Smooth muscle cell (in vitro differentiated cells): ENCODE data around the gene RNASE2. TPM values are rescaled to one million over a fixed set of nuclear protein-coding genes. Genes with fewer than 3 reads are reported as not detected.
A peak's percentile ranks its signal among the peaks of the same experiment; 100 is the strongest.

Experiments
- DNase-seq: peaks from one replicate; lab custom pipeline; 2025; ENCODE audit not compliant: unreplicated experiment; lab: John Stamatoyannopoulos, UW
- H2AFZ ChIP-seq: fragments of 200-600 bp; sonication (generic); 2 replicates; pipeline ENCODE4 v1.6.0; 2016; ENCODE audit warnings: antibody characterized with exemption, low read depth, mild to moderate bottlenecking
- H3F3A ChIP-seq: fragments of 200-600 bp; sonication (generic); 2 replicates; pipeline ENCODE4 v1.6.0; 2017; ENCODE audit warnings: antibody characterized with exemption, low read depth
- H3K27ac ChIP-seq: fragments of 200-600 bp; sonication (generic); 2 replicates; pipeline ENCODE4 v1.5.1; 2016; ENCODE audit warnings: low read depth, mild to moderate bottlenecking
- H3K27me3 ChIP-seq: fragments of 200-600 bp; sonication (generic); 2 replicates; pipeline ENCODE4 v1.6.1; 2016; ENCODE audit warnings: low read depth, mild to moderate bottlenecking
- H3K36me3 ChIP-seq: fragments of 200-600 bp; sonication (generic); 2 replicates; pipeline ENCODE4 v1.5.1; 2016; ENCODE audit warnings: low read depth
- H3K4me1 ChIP-seq: fragments of 200-600 bp; sonication (generic); 2 replicates; pipeline ENCODE4 v1.5.1; 2016; ENCODE audit warnings: low read depth
- H3K4me2 ChIP-seq: fragments of 200-600 bp; sonication (generic); 2 replicates; pipeline ENCODE4 v1.6.0; 2016; ENCODE audit warnings: mild to moderate bottlenecking
- H3K4me3 ChIP-seq: fragments of 200-600 bp; sonication (generic); 2 replicates; pipeline ENCODE4 v1.5.1; 2016; ENCODE audit warnings: mild to moderate bottlenecking
- H3K79me2 ChIP-seq: fragments of 200-600 bp; sonication (generic); 2 replicates; pipeline ENCODE4 v1.6.0; 2016; ENCODE audit warnings: low read depth, mild to moderate bottlenecking
- H3K9ac ChIP-seq: fragments of 200-600 bp; sonication (generic); 2 replicates; pipeline ENCODE4 v1.6.0; 2016; ENCODE audit warnings: low read depth
- H3K9me3 ChIP-seq: fragments of 200-600 bp; sonication (generic); replicated peaks from 2 replicates; pipeline ENCODE4 v1.5.1; 2016; ENCODE audit warnings: low read depth
- H4K20me1 ChIP-seq: fragments of 200-600 bp; sonication (generic); 2 replicates; pipeline ENCODE4 v1.6.0; 2016; ENCODE audit warnings: low read depth
- WGBS: methylation state at CpG from one replicate; pipeline ENCODE4 v1.1.7; 2016; ENCODE audit warnings: low lambda C conversion rate; 5-methylcytosine and 5-hydroxymethylcytosine counted together
- polyA plus RNA-seq: library from polyadenylated mRNA; unstranded; fragments of >200 nt; fragmentation: Nextera tagmentation; extraction: Ambion mirVana; gene quantifications from 2 replicates; pipeline ENCODE4 v1.2.1, GENCODE V29; 2016
- small RNA-seq: library from RNA; depleted of rRNA; stranded (forward); fragments of <200 nt; gene quantifications from one replicate; pipeline ENCODE3, GENCODE V24; 2014
- total RNA-seq: library from RNA; depleted of rRNA; stranded (reverse); fragments of >200 nt; gene quantifications from 2 replicates; pipeline ENCODE4 v1.2.3, GENCODE V29; 2014
- TF ChIP-seq, protein P1 (sequence below): fragments of 200-600 bp; sonication (generic); IDR thresholded peaks from 2 replicates; pipeline ENCODE4 v1.5.1; 2017; ENCODE audit warnings: borderline replicate concordance, mild to moderate bottlenecking, antibody characterized with exemption; ENCODE audit not compliant: insufficient read depth, poor library complexity, severe bottlenecking

RNASE2 gene
- total and polyA plus RNA-seq, 2 experiments from 2014 or later, result not detected

DNA sequence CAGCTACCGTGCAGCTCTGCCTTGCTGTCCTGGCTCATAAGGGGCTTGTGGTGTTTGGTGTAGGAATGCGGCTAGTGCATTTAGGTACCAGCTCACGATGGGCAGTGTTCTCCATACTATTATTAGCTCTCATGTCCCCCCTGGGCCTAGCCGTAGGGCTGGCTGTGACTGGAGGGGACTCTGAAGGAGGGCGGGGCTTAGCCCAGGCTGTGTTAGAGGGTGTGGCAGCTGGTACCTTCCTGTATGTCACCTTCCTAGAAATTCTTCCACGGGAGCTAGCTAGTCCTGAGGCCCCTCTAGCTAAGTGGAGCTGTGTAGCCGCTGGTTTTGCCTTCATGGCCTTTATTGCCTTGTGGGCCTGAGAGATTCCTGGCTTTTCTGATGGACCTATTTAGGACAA lies 45.9 kb downstream of the RNASE2 start:
- Histone ChIP-seq H3K9me3 (no peaks in the 10 kb centered on the region), H3K79me2 (peaks cover 25% of the 10 kb centered on the region), H3K4me2 (peak overlapping the region; percentile 37), H3K9ac (no peak overlapping the region), H3K4me1 (peaks cover 28% of the 10 kb centered on the region), H3K36me3 (no peaks in the 10 kb centered on the region), H3K27me3 (no peaks in the 10 kb centered on the region), H2AFZ (no peak overlapping the region), H3K27ac (peak overlapping the region; percentile 59), H4K20me1 (no peaks in the 10 kb centered on the region), H3K4me3 (no peak overlapping the region), H3F3A (peaks cover 33% of the 10 kb centered on the region)
- DNase-seq, result no peak
- TF ChIP-seq, protein P1, sequence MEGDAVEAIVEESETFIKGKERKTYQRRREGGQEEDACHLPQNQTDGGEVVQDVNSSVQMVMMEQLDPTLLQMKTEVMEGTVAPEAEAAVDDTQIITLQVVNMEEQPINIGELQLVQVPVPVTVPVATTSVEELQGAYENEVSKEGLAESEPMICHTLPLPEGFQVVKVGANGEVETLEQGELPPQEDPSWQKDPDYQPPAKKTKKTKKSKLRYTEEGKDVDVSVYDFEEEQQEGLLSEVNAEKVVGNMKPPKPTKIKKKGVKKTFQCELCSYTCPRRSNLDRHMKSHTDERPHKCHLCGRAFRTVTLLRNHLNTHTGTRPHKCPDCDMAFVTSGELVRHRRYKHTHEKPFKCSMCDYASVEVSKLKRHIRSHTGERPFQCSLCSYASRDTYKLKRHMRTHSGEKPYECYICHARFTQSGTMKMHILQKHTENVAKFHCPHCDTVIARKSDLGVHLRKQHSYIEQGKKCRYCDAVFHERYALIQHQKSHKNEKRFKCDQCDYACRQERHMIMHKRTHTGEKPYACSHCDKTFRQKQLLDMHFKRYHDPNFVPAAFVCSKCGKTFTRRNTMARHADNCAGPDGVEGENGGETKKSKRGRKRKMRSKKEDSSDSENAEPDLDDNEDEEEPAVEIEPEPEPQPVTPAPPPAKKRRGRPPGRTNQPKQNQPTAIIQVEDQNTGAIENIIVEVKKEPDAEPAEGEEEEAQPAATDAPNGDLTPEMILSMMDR, result no peak
- 75% methylated on average over 7 of the region's 7 CpGs for WGBS

DNA sequence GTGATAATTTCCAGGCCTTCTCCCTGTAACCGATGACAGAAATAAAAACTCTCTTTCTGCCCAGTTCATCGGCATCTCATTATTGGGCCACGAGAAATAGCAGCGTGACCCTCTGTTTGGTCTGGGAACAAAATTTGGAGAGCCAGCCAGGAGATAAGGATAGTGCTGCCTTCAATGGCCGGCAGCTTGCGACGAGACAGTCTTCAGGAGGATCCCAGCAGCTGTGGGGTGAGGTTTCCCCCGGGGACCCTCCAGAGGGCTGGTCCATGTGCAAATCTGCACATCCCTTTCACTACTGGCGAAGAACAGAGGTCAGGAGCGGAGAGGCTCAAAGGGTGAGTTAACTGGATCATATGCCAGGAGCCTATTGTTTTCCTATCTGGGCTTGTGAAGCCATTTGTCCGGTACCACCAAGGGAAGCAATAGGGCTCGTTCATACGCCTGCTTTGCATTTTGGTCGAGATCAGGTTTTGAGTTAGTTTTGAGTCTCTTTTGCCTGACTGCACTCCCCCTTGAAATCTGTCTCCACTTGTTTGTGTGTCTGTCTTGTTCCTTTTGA lies 48.6 kb downstream of the RNASE2 start:
- H3K4me2 ChIP-seq, result peak overlapping the region; percentile 88
- H3K9me3 ChIP-seq, result no peaks in the 10 kb centered on the region
- peaks cover 23% of the 10 kb centered on the region for H3F3A ChIP-seq
- no peaks in the 10 kb centered on the region for H3K36me3 ChIP-seq
- DNase-seq, result no peak
- TF ChIP-seq, protein P1, result no peak
- H3K79me2 ChIP-seq, result peaks cover 36% of the 10 kb centered on the region
- no peaks in the 10 kb centered on the region for H4K20me1 ChIP-seq
- H3K27me3 ChIP-seq, result no peaks in the 10 kb centered on the region
- peaks cover 24% of the 10 kb centered on the region for H3K4me1 ChIP-seq
- peak overlapping the region; percentile 89 for H2AFZ ChIP-seq
- H3K27ac ChIP-seq, result peak overlapping the region; percentile 59
- H3K4me3 ChIP-seq, result peak overlapping the region; percentile 47
- 31% methylated on average over 14 of the region's 14 CpGs for WGBS
- peak overlapping the region; percentile 64 for H3K9ac ChIP-seq

Small RNA genes lying within 50 kb of the gene (small RNA-seq; reads per million reads assigned to genes)
- not detected for gene RN7SL189P

Other genes with a start within 250 kb of the RNASE2 start
- gene EDDM3A, start 209.6 kb upstream of the RNASE2 start, total RNA-seq, result not detected in 2 replicates
- not detected in 2 replicates for gene EDDM3A, start 209.6 kb upstream of the RNASE2 start, polyA plus RNA-seq
- gene EDDM3B, start 187.1 kb upstream of the RNASE2 start, total RNA-seq, result not detected in 2 replicates
- gene EDDM3B, start 187.1 kb upstream of the RNASE2 start, polyA plus RNA-seq, result not detected in 2 replicates
- gene RNASE6, start 174.2 kb upstream of the RNASE2 start, total RNA-seq, result 3.3 TPM in 1 of 2 replicates, not detected in the other
- gene RNASE6, start 174.2 kb upstream of the RNASE2 start, polyA plus RNA-seq, result 0.22 TPM in 1 of 2 replicates, not detected in the other
- 4.0 and 13.5 TPM in 2 replicates for gene RNASE1, start 152.6 kb upstream of the RNASE2 start, total RNA-seq
- 6.9 and 8.5 TPM in 2 replicates for gene RNASE1, start 152.6 kb upstream of the RNASE2 start, polyA plus RNA-seq
- not detected in 2 replicates for gene RNASE3, start 64.1 kb upstream of the RNASE2 start, total RNA-seq
- 0.26 TPM in 1 of 2 replicates, not detected in the other for gene RNASE3, start 64.1 kb upstream of the RNASE2 start, polyA plus RNA-seq
- gene METTL17, start 34.5 kb downstream of the RNASE2 start, total RNA-seq, result 70.0 and 96.3 TPM in 2 replicates
- 46.5 and 55.3 TPM in 2 replicates for gene METTL17, start 34.5 kb downstream of the RNASE2 start, polyA plus RNA-seq
- gene SLC39A2, start 43.8 kb downstream of the RNASE2 start, total RNA-seq, result 9.1 and 10.1 TPM in 2 replicates
- 14.3 and 18.7 TPM in 2 replicates for gene SLC39A2, start 43.8 kb downstream of the RNASE2 start, polyA plus RNA-seq
- 31.1 and 39.8 TPM in 2 replicates for gene NDRG2, start 69.6 kb downstream of the RNASE2 start, total RNA-seq
- gene NDRG2, start 69.6 kb downstream of the RNASE2 start, polyA plus RNA-seq, result 40.4 and 48.4 TPM in 2 replicates
- 1.2 TPM in 1 of 2 replicates, not detected in the other for gene TPPP2, start 74.7 kb downstream of the RNASE2 start, total RNA-seq
- gene TPPP2, start 74.7 kb downstream of the RNASE2 start, polyA plus RNA-seq, result 0.65 and 0.70 TPM in 2 replicates
- not detected in 2 replicates for gene RNASE13, start 79.3 kb downstream of the RNASE2 start, total RNA-seq
- gene RNASE13, start 79.3 kb downstream of the RNASE2 start, polyA plus RNA-seq, result 0.25 TPM in 1 of 2 replicates, not detected in the other
- gene RNASE7, start 86.9 kb downstream of the RNASE2 start, total RNA-seq, result 1.4 and 4.1 TPM in 2 replicates
- gene RNASE7, start 86.9 kb downstream of the RNASE2 start, polyA plus RNA-seq, result 0.66 and 0.93 TPM in 2 replicates
- not detected in 2 replicates for gene RNASE8, start 102.3 kb downstream of the RNASE2 start, total RNA-seq
- not detected in 2 replicates for gene RNASE8, start 102.3 kb downstream of the RNASE2 start, polyA plus RNA-seq
- 53.1 and 74.4 TPM in 2 replicates for gene ARHGEF40, start 114.8 kb downstream of the RNASE2 start, total RNA-seq
- gene ARHGEF40, start 114.8 kb downstream of the RNASE2 start, polyA plus RNA-seq, result 67.8 and 73.5 TPM in 2 replicates
- 10.0 and 15.2 TPM in 2 replicates for gene ZNF219, start 143.2 kb downstream of the RNASE2 start, total RNA-seq
- 8.8 and 12.6 TPM in 2 replicates for gene ZNF219, start 143.2 kb downstream of the RNASE2 start, polyA plus RNA-seq
- 1.0 TPM in 1 of 2 replicates, not detected in the other for gene TMEM253, start 145.6 kb downstream of the RNASE2 start, total RNA-seq
- gene TMEM253, start 145.6 kb downstream of the RNASE2 start, polyA plus RNA-seq, result 0.41 TPM in 1 of 2 replicates, not detected in the other
- not detected in 2 replicates for gene OR5AU1, start 200.6 kb downstream of the RNASE2 start, total RNA-seq
- not detected in 2 replicates for gene OR5AU1, start 200.6 kb downstream of the RNASE2 start, polyA plus RNA-seq